IPS-20b (cell line): ENCODE data around the gene MRTFB.

Experiments used
- H3K27ac ChIP-seq: one replicate; pipeline ENCODE4 v1.5.1; 2013; ENCODE audit warnings: low read length
- H3K27me3 ChIP-seq: 2 replicates; pipeline ENCODE4 v1.6.1; 2013; ENCODE audit warnings: mild to moderate bottlenecking, low read length, inconsistent platforms; ENCODE audit not compliant: insufficient read depth
- H3K36me3 ChIP-seq: 2 replicates; pipeline ENCODE4 v1.6.1; 2013; ENCODE audit warnings: low read depth, mild to moderate bottlenecking, inconsistent platforms, low read length, moderate library complexity; ENCODE audit not compliant: insufficient read depth
- H3K4me1 ChIP-seq: 2 replicates; pipeline ENCODE4 v1.6.1; 2013; ENCODE audit warnings: mild to moderate bottlenecking, control low read depth, inconsistent platforms, low read length, moderate library complexity; ENCODE audit not compliant: insufficient read depth
- H3K4me3 ChIP-seq: 2 replicates; pipeline ENCODE4 v1.5.1; 2013; ENCODE audit warnings: mild to moderate bottlenecking, low read length, inconsistent platforms
- H3K9ac ChIP-seq: 2 replicates; pipeline ENCODE4 v1.6.1; 2013; ENCODE audit warnings: low read depth, mild to moderate bottlenecking, inconsistent platforms, low read length, moderate library complexity
- H3K9me3 ChIP-seq: 2 replicates; pipeline ENCODE4 v1.6.1; 2013; ENCODE audit warnings: mild to moderate bottlenecking, low read depth, low read length, inconsistent platforms; ENCODE audit not compliant: insufficient read depth

The MRTFB gene

GRCh38 chr16:14063618-14064581 lies 7.2 kb upstream of the MRTFB start:
- Histone ChIP-seq H3K4me3 (no peak overlapping the region), H3K4me1 (no peaks in the 10 kb centered on the region), H3K9me3 (no peaks in the 10 kb centered on the region)

DNA sequence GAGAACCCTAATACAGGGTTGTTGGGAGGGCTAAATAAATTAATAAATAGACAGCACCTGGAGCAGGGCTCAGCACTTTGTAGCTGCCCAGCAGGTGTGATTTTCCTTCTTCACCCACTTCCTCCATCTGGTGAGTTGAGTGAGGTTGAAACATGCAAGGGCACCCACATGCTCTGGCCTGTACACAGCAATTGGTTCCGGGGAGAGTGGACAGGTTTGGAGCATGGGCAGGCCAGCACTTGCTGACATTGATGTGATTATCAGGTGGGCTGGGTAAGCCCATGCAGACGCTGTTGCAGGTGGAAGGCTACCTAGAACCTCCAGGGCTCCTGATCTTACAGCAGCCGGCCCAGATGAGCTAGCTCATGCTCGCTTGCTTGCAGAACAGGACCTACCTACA lies 1.3 kb upstream of the MRTFB start:
- no peaks in the 10 kb centered on the region; the same call in 1 of the 2 replicates for H3K4me1 ChIP-seq
- no peaks in the 10 kb centered on the region for H3K9me3 ChIP-seq
- no peak overlapping the region for H3K27ac ChIP-seq
- H3K4me3 ChIP-seq = peak overlapping the region; percentile 89; the same call in 1 of the 2 replicates
- no peak overlapping the region for H3K9ac ChIP-seq
- H3K27me3 ChIP-seq = no peaks in the 10 kb centered on the region
- H3K36me3 ChIP-seq = no peaks in the 10 kb centered on the region

More at GRCh38 chr16:14063618-14064581, 7.2 kb upstream of the MRTFB start:
- Histone ChIP-seq H3K36me3 (no peaks in the 10 kb centered on the region), H3K27me3 (no peaks in the 10 kb centered on the region), H3K9ac (no peak overlapping the region), H3K27ac (no peak overlapping the region)

DNA sequence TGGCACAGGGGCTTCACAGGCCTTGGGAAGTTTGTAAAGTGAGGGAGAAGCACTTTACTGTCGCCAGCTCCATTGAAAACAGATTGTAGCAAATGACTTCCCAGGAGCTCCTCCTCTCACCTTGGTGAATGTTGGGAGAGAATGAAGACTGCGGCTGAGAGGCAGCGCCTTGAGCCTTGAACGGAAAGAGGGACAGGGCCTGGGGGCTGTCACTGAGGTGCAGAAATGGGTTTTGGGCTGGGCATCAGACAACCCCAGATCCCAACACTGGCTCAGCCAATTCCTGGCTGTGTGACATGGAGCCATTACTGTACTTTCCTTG lies 603 bp upstream of the MRTFB start:
- H3K27me3 ChIP-seq = no peaks in the 10 kb centered on the region
- H3K4me3 ChIP-seq = peak overlapping the region; percentile 89
- H3K9ac ChIP-seq = peak overlapping the region; percentile 84
- H3K9me3 ChIP-seq = no peaks in the 10 kb centered on the region
- H3K4me1 ChIP-seq = no peaks in the 10 kb centered on the region; the same call in 1 of the 2 replicates
- peak overlapping the region; percentile 75 for H3K27ac ChIP-seq
- H3K36me3 ChIP-seq = no peaks in the 10 kb centered on the region

DNA sequence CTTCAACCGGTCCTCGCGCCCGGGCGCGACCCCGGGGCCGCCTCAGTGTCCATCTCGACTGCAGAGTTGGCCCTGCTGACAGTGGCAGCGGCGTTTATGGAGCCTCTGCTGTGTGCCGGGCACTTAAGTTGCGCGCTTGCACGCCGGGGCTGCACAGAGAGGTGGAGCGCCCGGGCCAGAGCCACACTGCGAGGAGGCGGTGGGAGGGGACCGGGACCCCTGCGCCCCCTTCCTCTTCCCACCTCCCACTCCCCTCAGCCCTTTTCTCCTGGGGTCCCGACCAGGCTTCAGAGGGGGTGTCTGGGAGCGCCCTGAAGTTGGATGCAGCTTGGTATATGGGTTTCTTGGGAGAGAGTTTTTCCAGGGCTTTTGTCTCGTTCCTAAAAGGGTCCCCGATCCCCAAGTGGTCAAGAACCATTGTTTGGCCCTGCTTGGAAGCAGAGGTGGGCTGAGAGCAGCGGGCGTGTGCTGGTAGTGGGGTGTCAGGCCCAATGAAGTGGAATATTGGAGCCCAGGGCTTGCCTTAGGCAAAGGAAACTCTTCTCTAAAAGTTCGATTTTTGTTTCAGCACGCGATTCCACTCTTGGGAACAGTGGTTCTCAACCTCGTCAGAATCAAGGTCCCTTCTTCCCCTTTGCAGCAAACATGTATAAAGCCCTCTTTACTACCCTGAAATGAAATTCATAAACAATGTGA lies 605 bp downstream of the MRTFB start:
- peak overlapping the region; percentile 88 for H3K9ac ChIP-seq
- no peaks in the 10 kb centered on the region; the same call in 1 of the 2 replicates for H3K4me1 ChIP-seq
- H3K36me3 ChIP-seq = peaks cover 3% of the 10 kb centered on the region; the same call in 1 of the 2 replicates
- peak overlapping the region; percentile 89 for H3K4me3 ChIP-seq
- peak overlapping the region; percentile 54 for H3K27ac ChIP-seq
- no peaks in the 10 kb centered on the region for H3K27me3 ChIP-seq
- H3K9me3 ChIP-seq = no peaks in the 10 kb centered on the region

DNA sequence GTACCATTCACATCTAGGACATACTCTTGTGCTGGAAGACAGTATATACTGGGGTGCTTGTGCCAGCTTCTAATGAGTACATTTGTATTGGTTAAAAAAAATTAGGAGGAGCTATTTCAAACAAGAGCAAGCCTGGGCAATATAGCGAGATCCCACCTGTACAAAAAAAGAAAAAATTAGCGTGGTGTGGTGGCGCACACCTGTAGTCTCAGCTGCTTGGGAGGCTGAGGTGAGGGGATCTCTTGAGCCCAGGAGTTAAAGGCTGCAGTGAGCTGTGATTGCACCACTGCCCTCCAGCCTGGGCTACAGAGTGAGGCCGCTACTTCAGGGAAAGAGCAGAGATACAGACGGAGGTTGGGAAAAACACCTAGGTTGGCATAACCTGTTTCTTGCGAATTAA lies 1.2 kb downstream of the MRTFB start:
- Histone ChIP-seq H3K4me3 (peak overlapping the region; percentile 89), H3K27ac (no peak overlapping the region), H3K36me3 (peaks cover 3% of the 10 kb centered on the region; the same call in 1 of the 2 replicates), H3K9ac (peak overlapping the region; percentile 88; the same call in 1 of the 2 replicates), H3K27me3 (no peaks in the 10 kb centered on the region), H3K9me3 (no peaks in the 10 kb centered on the region), H3K4me1 (no peaks in the 10 kb centered on the region; the same call in 1 of the 2 replicates)

- Histone ChIP-seq H3K27ac (no peak overlapping the region), H3K9me3 (no peaks in the 10 kb centered on the region), H3K9ac (no peak overlapping the region), H3K4me1 (no peaks in the 10 kb centered on the region; the same call in 1 of the 2 replicates), H3K27me3 (no peaks in the 10 kb centered on the region), H3K4me3 (no peak overlapping the region), H3K36me3 (peaks cover 6% of the 10 kb centered on the region; the same call in 1 of the 2 replicates)
These were observed 3.4 kb downstream of the MRTFB start for GRCh38 chr16:14074544-14074943.

DNA sequence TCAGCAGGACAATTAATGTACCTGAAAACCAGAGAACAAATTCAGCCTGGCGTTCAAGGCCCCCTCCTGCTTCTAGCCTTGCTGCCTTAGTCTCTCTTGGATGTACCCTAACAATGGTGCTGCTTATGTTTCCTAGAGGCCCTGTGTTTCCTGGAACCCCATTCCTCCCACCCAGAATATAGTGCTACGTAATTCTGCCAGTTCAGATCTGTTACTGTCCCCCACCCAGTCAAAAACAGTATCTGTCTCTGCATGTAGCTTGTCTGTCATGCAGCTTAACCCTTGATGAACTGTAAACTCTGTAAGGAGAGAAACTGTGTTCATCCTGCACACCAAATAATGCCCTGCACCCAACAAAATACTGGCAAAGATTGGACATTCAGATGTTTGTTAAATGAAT lies 6.8 kb downstream of the MRTFB start:
- Histone ChIP-seq H3K36me3 (peaks cover 32% of the 10 kb centered on the region), H3K4me3 (no peak overlapping the region), H3K9me3 (no peaks in the 10 kb centered on the region), H3K27ac (no peak overlapping the region), H3K4me1 (no peaks in the 10 kb centered on the region), H3K27me3 (no peaks in the 10 kb centered on the region), H3K9ac (no peak overlapping the region)

GRCh38 chr16:14086477-14086876 lies 15.4 kb downstream of the MRTFB start:
- Histone ChIP-seq H3K4me1 (peaks cover 7% of the 10 kb centered on the region), H3K27me3 (no peaks in the 10 kb centered on the region), H3K9ac (no peak overlapping the region), H3K9me3 (no peaks in the 10 kb centered on the region), H3K27ac (no peak overlapping the region), H3K4me3 (no peak overlapping the region), H3K36me3 (peaks cover 24% of the 10 kb centered on the region; the same call in 1 of the 2 replicates)

DNA sequence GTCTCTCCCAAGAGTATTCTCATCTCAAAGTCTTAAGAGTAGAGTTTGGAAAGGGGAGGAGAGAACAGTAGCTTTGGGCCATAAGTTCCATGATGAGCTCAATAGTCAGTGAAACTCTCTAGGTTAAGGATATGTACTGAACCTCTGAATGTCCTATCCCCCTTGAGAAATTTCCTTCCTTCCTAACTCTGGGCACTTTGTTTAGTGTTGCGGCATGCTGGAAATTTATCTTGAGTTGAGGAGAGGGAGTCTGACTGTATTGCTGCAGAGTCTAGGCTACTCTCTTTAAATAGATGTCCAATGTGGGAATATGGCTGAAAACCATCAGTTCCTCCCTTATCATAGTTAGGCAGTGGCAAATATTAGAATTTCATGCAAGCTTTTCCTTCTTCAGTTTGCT lies 16.1 kb downstream of the MRTFB start:
- peaks cover 17% of the 10 kb centered on the region; the same call in 1 of the 2 replicates for H3K36me3 ChIP-seq
- no peak overlapping the region for H3K27ac ChIP-seq

GRCh38 chr16:14087590-14088154 lies 16.6 kb downstream of the MRTFB start:
- H3K4me3 ChIP-seq = no peak overlapping the region
- H3K27ac ChIP-seq = no peak overlapping the region
- no peaks in the 10 kb centered on the region for H3K9me3 ChIP-seq
- no peaks in the 10 kb centered on the region for H3K27me3 ChIP-seq
- no peak overlapping the region for H3K9ac ChIP-seq
- H3K36me3 ChIP-seq = peaks cover 13% of the 10 kb centered on the region; the same call in 1 of the 2 replicates
- H3K4me1 ChIP-seq = peaks cover 7% of the 10 kb centered on the region

More for the DNA sequence above, 16.1 kb downstream of the MRTFB start:
- Histone ChIP-seq H3K27me3 (no peaks in the 10 kb centered on the region), H3K9me3 (no peaks in the 10 kb centered on the region), H3K4me1 (peaks cover 7% of the 10 kb centered on the region), H3K4me3 (no peak overlapping the region), H3K9ac (no peak overlapping the region)

DNA sequence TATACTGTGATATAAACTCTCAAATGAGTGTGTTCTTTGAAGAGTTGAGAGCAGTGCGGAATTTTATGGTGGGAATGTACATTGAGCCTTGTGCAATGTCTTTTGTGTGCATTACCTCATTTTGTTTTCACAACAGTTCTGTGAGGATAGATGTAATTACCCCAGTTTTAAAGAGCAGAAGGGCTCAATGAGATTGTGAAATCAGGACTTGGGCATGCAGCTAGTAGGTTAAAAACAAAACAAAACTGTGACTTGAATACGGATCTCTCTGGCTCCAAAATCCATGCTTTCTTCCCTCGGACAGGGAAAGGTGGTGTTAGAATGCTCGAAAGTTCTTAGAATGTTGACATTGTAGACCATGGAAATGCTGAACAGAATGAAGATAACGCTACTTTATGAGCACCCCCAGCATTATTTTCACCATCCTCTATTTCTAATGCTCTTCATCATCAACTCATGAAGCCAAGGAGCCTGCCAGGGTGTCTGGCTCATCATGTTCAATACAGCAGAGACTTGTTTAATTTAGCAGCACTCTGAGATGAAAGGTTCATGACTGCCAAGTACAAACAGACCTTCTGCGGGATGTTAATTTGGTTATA lies 17.1 kb downstream of the MRTFB start:
- H3K4me3 ChIP-seq = no peak overlapping the region
- no peak overlapping the region for H3K27ac ChIP-seq
- H3K4me1 ChIP-seq = peaks cover 7% of the 10 kb centered on the region
- H3K9ac ChIP-seq = no peak overlapping the region
- H3K27me3 ChIP-seq = no peaks in the 10 kb centered on the region
- no peaks in the 10 kb centered on the region for H3K9me3 ChIP-seq
- peaks cover 13% of the 10 kb centered on the region; the same call in 1 of the 2 replicates for H3K36me3 ChIP-seq
